HL-60 (cell line): ENCODE measurements around the gene TEKT3.

Source experiments
- DNase-seq, 2 experiments: peaks; one replicate each; pipeline ENCODE4 v3.0.0-alpha.2; 2010 to 2020; ENCODE audit warnings: low read depth in 1 of 2, low spot score in 1 of 2
- H3K27ac ChIP-seq: fragments of 250-450 bp; sonication (Bioruptor Pico); replicated peaks from 2 replicates; pipeline ENCODE4 v1.5.1; 2020; ENCODE audit warnings: mild to moderate bottlenecking, moderate library complexity
- H3K27me3 ChIP-seq: fragments of 250-450 bp; sonication (Bioruptor Pico); 2 replicates; pipeline ENCODE4 v1.5.1; 2021; ENCODE audit warnings: mild to moderate bottlenecking, moderate library complexity; ENCODE audit not compliant: insufficient read depth, poor library complexity, severe bottlenecking
- H3K4me3 ChIP-seq: replicated peaks from 2 replicates; pipeline ENCODE4 v1.5.1; 2011; ENCODE audit warnings: mild to moderate bottlenecking, control low read depth, low read length; ENCODE audit not compliant: insufficient read depth
- GABPA ChIP-seq: IDR thresholded peaks from 2 replicates; pipeline ENCODE4 v1.6.1; 2012; ENCODE audit warnings: low read depth
- POLR2AphosphoS5 ChIP-seq: IDR thresholded peaks from 2 replicates; pipeline ENCODE4 v1.6.1; 2012; ENCODE audit warnings: low read depth
- SPI1 ChIP-seq: IDR thresholded peaks from 2 replicates; pipeline ENCODE4 v1.6.1; 2012; ENCODE audit warnings: low read depth, mild to moderate bottlenecking, borderline replicate concordance
- TF ChIP-seq, protein P1 (sequence below): IDR thresholded peaks from 2 replicates; pipeline ENCODE4 v1.6.1; 2012; ENCODE audit warnings: low read depth; ENCODE audit not compliant: insufficient replicate concordance
- TF ChIP-seq, protein P2 (sequence below): IDR thresholded peaks from one replicate; pipeline ENCODE4 v1.5.1; 2011; ENCODE audit warnings: low read length, control low read depth, inconsistent platforms; ENCODE audit not compliant: insufficient read depth

TEKT3 gene

DNA sequence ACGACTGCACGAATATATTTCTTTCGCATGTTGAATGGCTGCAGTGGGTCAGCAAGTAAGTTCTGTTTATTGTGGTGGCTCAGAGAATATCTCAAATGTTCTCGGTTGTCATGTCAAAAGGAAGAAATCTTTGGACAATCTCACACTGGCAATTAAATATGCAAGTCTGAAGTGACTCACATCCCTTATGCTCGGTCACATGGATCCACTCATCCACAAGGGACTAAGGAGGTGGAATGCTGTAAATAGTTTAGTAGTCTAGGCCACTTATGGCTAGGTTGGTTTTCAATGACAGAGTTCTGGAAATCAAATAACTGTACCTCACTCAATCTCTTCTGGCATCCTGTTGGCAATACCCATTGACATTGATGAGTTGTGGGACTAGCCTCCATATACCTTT lies 43.2 kb downstream of the TEKT3 start:
- TF ChIP-seq, protein P1, sequence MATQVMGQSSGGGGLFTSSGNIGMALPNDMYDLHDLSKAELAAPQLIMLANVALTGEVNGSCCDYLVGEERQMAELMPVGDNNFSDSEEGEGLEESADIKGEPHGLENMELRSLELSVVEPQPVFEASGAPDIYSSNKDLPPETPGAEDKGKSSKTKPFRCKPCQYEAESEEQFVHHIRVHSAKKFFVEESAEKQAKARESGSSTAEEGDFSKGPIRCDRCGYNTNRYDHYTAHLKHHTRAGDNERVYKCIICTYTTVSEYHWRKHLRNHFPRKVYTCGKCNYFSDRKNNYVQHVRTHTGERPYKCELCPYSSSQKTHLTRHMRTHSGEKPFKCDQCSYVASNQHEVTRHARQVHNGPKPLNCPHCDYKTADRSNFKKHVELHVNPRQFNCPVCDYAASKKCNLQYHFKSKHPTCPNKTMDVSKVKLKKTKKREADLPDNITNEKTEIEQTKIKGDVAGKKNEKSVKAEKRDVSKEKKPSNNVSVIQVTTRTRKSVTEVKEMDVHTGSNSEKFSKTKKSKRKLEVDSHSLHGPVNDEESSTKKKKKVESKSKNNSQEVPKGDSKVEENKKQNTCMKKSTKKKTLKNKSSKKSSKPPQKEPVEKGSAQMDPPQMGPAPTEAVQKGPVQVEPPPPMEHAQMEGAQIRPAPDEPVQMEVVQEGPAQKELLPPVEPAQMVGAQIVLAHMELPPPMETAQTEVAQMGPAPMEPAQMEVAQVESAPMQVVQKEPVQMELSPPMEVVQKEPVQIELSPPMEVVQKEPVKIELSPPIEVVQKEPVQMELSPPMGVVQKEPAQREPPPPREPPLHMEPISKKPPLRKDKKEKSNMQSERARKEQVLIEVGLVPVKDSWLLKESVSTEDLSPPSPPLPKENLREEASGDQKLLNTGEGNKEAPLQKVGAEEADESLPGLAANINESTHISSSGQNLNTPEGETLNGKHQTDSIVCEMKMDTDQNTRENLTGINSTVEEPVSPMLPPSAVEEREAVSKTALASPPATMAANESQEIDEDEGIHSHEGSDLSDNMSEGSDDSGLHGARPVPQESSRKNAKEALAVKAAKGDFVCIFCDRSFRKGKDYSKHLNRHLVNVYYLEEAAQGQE, result no peak
- TF ChIP-seq, protein P2, sequence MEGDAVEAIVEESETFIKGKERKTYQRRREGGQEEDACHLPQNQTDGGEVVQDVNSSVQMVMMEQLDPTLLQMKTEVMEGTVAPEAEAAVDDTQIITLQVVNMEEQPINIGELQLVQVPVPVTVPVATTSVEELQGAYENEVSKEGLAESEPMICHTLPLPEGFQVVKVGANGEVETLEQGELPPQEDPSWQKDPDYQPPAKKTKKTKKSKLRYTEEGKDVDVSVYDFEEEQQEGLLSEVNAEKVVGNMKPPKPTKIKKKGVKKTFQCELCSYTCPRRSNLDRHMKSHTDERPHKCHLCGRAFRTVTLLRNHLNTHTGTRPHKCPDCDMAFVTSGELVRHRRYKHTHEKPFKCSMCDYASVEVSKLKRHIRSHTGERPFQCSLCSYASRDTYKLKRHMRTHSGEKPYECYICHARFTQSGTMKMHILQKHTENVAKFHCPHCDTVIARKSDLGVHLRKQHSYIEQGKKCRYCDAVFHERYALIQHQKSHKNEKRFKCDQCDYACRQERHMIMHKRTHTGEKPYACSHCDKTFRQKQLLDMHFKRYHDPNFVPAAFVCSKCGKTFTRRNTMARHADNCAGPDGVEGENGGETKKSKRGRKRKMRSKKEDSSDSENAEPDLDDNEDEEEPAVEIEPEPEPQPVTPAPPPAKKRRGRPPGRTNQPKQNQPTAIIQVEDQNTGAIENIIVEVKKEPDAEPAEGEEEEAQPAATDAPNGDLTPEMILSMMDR, result no peak
- TF ChIP-seq SPI1, result no peak
- no peak for TF ChIP-seq POLR2AphosphoS5
- TF ChIP-seq GABPA, result no peak
- no peak for DNase-seq
- no peak overlapping the region for H3K4me3 ChIP-seq
- no peaks in the 10 kb centered on the region for H3K27me3 ChIP-seq
- no peak overlapping the region for H3K27ac ChIP-seq

DNA sequence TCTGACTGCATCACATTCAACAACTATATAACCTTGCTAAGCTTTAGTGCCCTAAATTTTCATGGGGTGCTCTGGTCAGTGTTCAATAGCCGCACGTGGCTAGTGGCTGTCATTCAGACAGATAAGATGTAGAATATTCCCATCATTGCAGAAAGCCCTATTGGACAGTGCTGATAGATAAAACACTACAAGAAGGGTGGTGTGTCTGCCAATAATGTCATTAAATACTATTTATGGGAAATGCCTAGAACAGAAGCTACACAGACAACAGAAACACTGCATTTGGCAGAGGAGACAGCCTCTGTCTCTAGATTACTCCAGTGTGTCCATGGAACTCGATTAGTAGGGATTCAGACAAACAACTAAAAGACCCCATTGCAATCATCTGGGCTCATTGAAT lies 47.8 kb downstream of the TEKT3 start:
- no peaks in the 10 kb centered on the region for H3K27me3 ChIP-seq
- H3K4me3 ChIP-seq, result no peak overlapping the region
- TF ChIP-seq POLR2AphosphoS5, result no peak
- no peak for TF ChIP-seq SPI1
- TF ChIP-seq, protein P2, result no peak
- no peak for TF ChIP-seq GABPA
- TF ChIP-seq, protein P1, result no peak
- H3K27ac ChIP-seq, result no peak overlapping the region
- DNase-seq, result no peak

DNA sequence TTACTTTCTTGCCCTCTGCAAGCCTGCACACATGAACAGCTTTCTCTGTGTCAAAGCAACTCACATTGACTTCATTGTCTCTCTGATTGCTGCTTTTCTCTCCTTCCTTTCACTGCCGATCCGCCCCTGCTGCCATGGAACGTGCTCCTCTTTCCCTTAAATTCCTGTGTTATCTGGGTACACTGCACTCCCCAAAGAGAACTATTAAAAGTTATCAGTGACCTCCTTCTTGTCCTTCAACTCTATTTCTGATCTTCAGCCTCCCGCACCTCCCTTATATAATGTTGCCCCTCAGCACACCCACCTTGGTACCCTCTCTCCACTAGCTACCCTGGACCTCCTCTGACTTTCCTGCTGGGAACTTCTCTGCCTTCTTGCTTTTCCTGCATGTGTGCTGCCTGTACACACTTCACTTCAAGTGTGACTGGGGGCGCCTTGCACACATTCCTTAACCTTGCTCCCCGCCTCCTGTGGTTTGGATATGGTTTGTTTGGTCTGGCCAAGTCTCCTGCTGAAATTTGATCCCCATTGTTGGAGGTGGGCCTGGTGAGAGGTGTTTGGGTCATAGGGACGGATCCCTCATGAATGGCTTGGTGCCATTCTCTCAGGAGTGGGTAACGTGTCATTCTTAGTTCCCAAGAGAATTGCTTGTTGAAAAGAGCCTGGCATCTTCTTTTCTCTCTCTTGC lies 49.6 kb downstream of the TEKT3 start:
- Histone ChIP-seq H3K4me3 (no peak overlapping the region), H3K27me3 (no peaks in the 10 kb centered on the region), H3K27ac (no peak overlapping the region)
- TF ChIP-seq GABPA (no peak), POLR2AphosphoS5 (no peak), SPI1 (no peak)
- TF ChIP-seq, protein P1, result no peak
- TF ChIP-seq, protein P2, result no peak
- no peak for DNase-seq
